ENCODE measurements around the gene PHF8.

The PHF8 gene

GRCh38 chrX:54012830-54013500, 31.3 kb downstream of the PHF8 start:
- no peak for DNase-seq

GRCh38 chrX:54007682-54008081, 36.6 kb downstream of the PHF8 start:
- DNase-seq: no peak

- DNase-seq: no peak
Measured at GRCh38 chrX:53997724-53998123, 46.5 kb downstream of the PHF8 start.

GRCh38 chrX:53992589-53992988, 51.7 kb downstream of the PHF8 start:
- DNase-seq: no peak

- DNase-seq: no peak
Measured at GRCh38 chrX:53990171-53990570, 54.1 kb downstream of the PHF8 start.

- DNase-seq: no peak
Measured at GRCh38 chrX:53984895-53985294, 59.4 kb downstream of the PHF8 start.

- DNase-seq: no peak
Measured at GRCh38 chrX:53974529-53974928, 69.7 kb downstream of the PHF8 start.

GRCh38 chrX:53969540-53969939, 74.7 kb downstream of the PHF8 start:
- no peak for DNase-seq

- DNase-seq: no peak
Measured at GRCh38 chrX:53950130-53950733, 94.0 kb downstream of the PHF8 start.

GRCh38 chrX:53940180-53940579, 104.1 kb downstream of the PHF8 start:
- no peak for DNase-seq

- DNase-seq: no peak
Measured at GRCh38 chrX:53939127-53939526, 105.1 kb downstream of the PHF8 start.

GRCh38 chrX:53930515-53931380, 113.5 kb downstream of the PHF8 start:
- DNase-seq: no peak

- no peak for DNase-seq
Measured at GRCh38 chrX:53926030-53926429, 118.2 kb downstream of the PHF8 start.

GRCh38 chrX:53918702-53919101, 125.6 kb downstream of the PHF8 start:
- DNase-seq: no peak

GRCh38 chrX:53900623-53901022, 143.7 kb downstream of the PHF8 start:
- DNase-seq: no peak

GRCh38 chrX:53895270-53895669, 149.0 kb downstream of the PHF8 start:
- DNase-seq: no peak
